PC-3 (cell line): ENCODE data around the gene NIPSNAP2.

Source experiments
- EZH2 ChIP-seq: fragments of 300-600 bp; sonication (generic); IDR thresholded peaks from one replicate; pipeline ENCODE4 v1.6.1; 2017; ENCODE audit warnings: antibody characterized with exemption, mild to moderate bottlenecking, low read length; ENCODE audit not compliant: unreplicated experiment
- TF ChIP-seq, protein P1 (sequence below): fragments of 300-600 bp; sonication (generic); conservative IDR thresholded peaks from 2 replicates; pipeline ENCODE4 v1.5.1; 2017; ENCODE audit warnings: antibody characterized with exemption, low read depth, mild to moderate bottlenecking, low read length

DNA sequence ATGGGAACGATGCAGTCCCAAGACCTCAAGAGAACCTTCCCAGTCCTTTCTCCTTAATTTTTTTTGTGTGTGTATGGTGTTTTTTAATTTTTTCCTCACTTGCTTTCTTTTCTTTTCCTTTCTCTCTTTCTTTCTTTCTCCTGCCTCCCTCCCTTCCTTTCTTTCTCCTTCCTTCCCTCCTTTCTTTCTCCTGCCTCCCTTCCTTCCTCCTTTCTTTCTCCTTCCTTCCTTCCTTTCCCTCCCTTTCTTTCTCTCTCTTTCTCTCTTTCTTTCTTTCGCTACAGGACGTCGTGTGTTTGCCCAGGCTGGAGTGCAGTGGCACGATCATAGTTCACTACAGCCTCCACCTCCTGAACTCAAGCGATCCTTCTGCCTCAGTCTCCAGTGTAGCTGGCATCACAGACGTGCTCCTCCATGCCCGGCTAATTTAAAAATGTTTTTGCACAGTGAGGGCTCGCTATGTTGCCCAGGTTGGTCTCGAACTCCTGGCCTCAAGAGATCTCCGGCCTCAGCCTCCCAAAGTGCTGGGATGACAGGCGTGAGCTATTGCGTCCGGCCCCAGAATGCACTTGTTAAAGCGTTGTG lies 709 bp upstream of the NIPSNAP2 start:
- TF ChIP-seq, protein P1, sequence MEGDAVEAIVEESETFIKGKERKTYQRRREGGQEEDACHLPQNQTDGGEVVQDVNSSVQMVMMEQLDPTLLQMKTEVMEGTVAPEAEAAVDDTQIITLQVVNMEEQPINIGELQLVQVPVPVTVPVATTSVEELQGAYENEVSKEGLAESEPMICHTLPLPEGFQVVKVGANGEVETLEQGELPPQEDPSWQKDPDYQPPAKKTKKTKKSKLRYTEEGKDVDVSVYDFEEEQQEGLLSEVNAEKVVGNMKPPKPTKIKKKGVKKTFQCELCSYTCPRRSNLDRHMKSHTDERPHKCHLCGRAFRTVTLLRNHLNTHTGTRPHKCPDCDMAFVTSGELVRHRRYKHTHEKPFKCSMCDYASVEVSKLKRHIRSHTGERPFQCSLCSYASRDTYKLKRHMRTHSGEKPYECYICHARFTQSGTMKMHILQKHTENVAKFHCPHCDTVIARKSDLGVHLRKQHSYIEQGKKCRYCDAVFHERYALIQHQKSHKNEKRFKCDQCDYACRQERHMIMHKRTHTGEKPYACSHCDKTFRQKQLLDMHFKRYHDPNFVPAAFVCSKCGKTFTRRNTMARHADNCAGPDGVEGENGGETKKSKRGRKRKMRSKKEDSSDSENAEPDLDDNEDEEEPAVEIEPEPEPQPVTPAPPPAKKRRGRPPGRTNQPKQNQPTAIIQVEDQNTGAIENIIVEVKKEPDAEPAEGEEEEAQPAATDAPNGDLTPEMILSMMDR = no peak
- no peak for TF ChIP-seq EZH2
